HG03575 (cell line): ENCODE results near the gene RALGAPA2.

ENCODE experiments used
- ATAC-seq: cut with Tn5 transposase; IDR thresholded peaks from one replicate; pipeline ENCODE4 v1.9.1; 2021; ENCODE audit not compliant: unreplicated experiment, insufficient number of reproducible peaks, low FRiP score; ENCODE audit errors: extremely low read depth

RALGAPA2 gene

GRCh38 chr20:20525214-20525613 lies 187.2 kb downstream of the RALGAPA2 start:
- ATAC-seq: no peak

GRCh38 chr20:20524756-20525155 lies 187.7 kb downstream of the RALGAPA2 start:
- ATAC-seq: no peak

DNA sequence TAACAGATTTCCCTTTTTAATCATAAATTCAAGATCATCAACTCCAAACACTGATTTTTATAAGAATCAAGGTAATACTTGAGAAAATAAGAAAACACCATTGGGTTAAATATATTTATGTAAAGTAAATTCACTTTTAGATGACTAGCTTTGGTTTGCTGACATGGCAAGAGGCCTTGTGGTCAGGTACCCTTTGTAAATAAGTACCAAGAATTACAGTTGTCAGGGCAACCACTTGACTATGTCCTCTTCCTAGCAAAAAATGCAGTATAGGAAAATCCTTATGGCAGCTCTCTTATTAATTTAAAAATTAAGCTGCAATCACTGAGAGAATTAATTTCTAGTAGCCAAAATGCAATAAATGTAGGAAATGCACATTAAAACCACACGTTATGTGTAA lies 190.7 kb downstream of the RALGAPA2 start:
- no peak for ATAC-seq

- ATAC-seq: no peak
These were observed 191.7 kb downstream of the RALGAPA2 start for GRCh38 chr20:20520776-20521175.

GRCh38 chr20:20519269-20519668 lies 193.2 kb downstream of the RALGAPA2 start:
- ATAC-seq: no peak

- ATAC-seq: peak; percentile 53
These were observed 194.2 kb downstream of the RALGAPA2 start for GRCh38 chr20:20518263-20518662.

- ATAC-seq: no peak
These were observed 195.1 kb downstream of the RALGAPA2 start for GRCh38 chr20:20517296-20517695.

DNA sequence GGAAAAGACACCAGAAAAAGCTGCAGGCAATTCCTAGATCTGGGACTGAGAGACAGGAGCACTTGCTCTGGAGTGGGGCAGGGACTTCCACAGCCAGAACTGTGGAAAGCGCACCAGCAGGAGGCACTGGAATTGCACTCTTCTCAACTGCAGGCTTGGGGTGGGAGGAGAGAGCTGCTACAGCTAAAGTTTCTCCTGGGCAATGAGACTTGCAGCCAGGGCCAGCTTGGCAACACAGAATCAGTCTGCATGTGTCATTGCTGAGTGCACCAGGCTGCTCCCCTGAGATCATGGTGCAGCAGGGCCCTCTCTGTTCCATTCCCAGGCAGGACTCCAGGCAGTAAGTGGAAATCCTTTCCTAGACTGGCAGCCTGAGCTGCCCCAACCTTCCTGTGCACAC lies 198.7 kb downstream of the RALGAPA2 start:
- ATAC-seq: no peak

DNA sequence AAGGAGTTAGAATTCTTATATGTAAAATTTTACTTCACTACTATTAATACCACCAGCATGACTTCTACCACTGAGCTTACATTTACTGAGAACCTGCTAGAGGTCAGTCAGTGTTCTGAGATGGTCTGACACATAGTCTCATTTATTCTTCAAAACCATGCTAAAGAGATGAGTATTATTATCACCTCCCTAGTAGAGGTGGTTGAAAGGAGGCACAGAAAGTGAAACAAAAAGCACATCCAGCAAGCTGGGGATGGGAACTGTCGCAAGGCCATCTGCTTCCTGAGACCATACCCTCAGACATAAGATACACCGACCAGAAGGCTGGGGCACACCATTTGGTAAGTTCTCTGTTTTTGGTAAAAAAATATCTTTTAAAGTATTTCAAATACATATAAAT lies 206.9 kb downstream of the RALGAPA2 start:
- no peak for ATAC-seq

DNA sequence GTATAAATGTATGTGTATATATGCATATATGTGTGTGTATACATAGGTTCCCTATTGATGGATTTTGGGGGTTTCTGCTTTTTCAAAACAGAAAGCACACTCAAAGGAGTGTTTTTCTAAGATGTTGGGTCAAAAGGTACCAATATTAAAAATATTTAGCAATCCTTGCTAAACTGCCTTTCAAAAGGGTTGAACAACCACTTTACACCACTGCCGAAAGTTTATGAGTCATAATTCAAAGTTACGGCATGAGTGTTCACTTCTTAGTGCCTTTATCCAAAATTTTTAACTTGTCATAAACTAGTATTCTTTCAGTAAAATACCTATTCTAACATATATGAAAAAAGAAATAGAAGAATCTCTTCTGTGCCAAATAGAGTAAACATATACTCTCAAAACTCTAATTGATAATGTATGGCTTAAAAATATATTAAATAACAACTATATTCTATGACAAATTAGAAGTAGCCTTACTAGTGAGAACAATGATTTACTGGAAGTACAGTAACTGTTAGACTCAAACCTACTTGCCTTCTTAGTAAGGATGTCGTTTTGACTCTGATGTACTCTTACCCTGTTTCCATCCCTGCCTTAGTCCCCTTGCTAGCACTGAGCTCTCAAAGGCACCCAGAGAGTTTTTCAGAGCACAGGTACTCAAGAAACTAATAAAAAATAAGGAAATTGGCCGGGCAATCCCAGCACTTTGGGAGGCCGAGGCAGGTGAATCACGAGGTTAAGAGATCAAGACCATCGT lies 208.5 kb downstream of the RALGAPA2 start:
- ATAC-seq: no peak

DNA sequence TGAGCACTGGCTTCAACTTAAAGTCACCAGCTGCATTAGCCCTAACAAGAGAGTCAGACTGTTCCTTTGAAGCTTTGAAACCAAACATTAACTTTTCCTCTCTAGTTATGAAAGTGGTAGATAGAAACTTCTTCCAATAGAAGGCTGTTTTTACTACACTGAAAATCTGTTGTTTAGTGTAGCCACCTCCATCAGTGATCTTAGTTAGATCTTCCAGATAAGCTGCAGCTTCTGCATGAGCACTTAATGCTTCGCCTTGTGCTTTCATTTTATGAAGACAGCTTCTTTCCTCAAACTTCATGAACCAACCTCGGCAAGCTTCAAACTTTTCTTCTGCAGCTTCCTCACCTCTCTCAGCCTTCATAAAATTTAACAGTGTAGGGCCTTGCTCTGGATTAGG lies 211.3 kb downstream of the RALGAPA2 start:
- no peak for ATAC-seq

DNA sequence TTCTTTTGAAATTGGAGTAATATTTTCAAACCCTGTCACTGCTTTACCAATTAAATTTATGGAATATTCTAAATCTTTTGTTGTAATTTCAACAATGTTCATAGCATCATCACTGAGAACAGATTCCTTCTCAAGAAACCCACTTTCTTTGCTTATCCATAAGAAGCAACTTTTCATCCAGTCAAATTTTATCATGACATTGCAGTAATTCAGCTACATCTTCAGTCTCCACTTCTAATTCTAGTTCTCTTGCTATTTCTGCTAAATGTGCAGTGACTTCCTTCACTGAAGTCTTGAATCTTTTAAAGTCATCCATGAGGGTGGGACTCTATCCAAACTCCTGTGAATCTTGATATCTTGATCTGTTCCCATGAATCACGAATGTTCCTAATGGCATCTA lies 212.1 kb downstream of the RALGAPA2 start:
- no peak for ATAC-seq

GRCh38 chr20:20499439-20499838 lies 213.0 kb downstream of the RALGAPA2 start:
- no peak for ATAC-seq

DNA sequence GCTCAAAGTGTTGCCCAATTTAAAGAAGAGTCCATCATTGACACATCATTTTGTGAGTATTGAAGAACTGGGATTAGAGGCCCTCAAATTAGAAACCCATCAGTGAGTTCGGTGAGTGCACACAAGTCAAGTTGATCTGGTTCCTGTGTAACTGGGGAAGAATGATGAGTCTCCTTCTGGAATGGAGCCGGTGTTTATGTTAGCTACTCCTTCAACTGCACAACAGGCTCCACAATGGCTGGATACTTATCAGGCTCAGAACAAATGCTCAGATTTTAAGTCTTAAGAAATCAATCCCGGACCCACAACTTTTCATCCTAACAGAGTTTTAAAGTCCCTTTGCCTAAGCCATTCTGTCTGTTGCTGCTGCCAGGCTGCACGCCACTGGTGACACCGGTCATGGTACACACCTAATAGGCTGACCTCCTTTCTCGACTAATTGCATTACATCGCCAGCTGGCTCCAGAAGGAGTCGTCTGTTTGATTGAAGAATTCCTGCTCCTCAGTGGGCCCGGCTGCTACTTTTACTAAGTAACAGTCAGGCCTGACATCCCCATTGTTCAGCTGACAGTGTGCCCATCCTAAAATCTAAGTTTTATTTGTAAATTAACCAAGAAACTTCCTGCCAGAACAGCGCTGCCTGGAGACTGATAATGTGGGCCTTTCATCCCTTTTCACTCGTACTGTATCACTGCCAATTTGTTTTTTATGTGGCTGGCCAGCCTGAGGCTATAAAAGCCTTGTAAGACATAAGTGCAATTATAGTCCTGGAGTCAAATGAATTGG lies 214.2 kb downstream of the RALGAPA2 start:
- ATAC-seq: no peak

- no peak for ATAC-seq
These were observed 215.0 kb downstream of the RALGAPA2 start for GRCh38 chr20:20497242-20497978.

GRCh38 chr20:20495729-20496503 lies 216.5 kb downstream of the RALGAPA2 start:
- ATAC-seq: no peak

DNA sequence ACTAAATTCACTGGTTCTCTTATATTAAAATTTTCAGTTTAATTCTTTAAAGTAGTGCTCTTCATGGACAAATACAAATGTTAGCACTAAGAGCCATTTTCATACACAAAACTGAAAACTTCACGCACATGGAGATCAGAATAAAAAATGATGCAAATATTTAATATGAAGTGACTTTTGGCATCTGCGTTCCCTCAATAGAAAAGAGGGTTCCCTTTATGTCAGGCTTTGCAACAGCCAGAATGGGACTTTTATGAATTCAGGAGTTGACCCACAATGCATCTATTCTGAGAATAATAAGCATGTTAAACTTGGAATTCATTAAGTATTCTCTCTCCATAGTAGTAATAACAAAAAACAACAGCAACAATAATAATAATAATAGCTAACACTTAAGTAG lies 218.7 kb downstream of the RALGAPA2 start:
- no peak for ATAC-seq

DNA sequence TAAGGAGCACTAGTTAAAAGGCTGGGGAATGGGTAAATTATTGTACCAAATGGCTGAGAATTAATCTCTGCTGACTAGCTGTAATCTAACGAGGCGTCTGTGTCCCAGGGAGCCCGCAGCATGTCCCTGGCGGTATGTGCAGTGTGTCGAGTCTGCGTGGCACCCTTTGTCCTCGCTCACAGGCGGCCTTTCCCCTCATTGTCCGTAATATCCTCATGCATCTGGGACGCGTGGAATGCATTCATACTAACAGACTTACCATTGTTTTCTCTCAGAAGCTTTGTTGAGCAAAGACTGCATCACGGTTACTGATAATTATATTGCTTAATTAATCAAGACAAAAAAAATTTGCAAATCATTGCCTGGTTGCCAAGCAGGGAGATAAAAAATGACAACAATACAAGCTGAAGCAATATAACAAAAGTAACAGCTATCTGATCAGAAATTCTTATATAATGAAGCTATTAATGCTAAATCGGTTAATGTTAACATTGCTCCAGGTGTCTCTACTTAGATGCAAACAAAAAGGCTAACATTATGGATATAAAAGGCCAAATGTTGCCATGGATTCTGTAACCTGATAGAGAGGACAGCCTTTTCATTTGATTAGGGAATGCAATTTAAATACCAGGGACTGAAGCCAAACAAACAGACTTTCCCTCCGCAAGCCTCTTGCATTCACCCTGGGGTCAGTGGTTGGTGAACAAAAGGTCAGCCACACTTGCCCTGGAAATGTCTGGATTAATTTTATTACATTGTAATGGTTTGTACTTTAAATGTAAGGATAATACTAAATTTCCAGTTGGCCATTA lies 219.7 kb downstream of the RALGAPA2 start:
- no peak for ATAC-seq
